Loucy (cell line): Measurements from ENCODE around the gene CRYBB2.

Source experiments
- H2AFZ ChIP-seq: fragments of 200-600 bp; sonication (generic); 2 replicates; pipeline ENCODE4 v1.6.0; 2016; ENCODE audit warnings: antibody characterized with exemption, mild to moderate bottlenecking, low read length, moderate library complexity
- H3F3A ChIP-seq: fragments of 200-600 bp; 2 replicates; pipeline ENCODE4 v1.6.0; 2016; ENCODE audit warnings: antibody characterized with exemption, low read depth, mild to moderate bottlenecking
- H3K27me3 ChIP-seq: fragments of 200-600 bp; sonication (generic); 2 replicates; pipeline ENCODE4 v1.6.1; 2014; ENCODE audit warnings: low read length, mild to moderate bottlenecking; ENCODE audit not compliant: insufficient read depth, poor library complexity, severe bottlenecking
- H3K36me3 ChIP-seq: fragments of 200-600 bp; sonication (generic); 2 replicates; pipeline ENCODE4 v1.6.1; 2016; ENCODE audit warnings: low read length; ENCODE audit not compliant: insufficient read depth
- H3K4me1 ChIP-seq: fragments of 200-600 bp; sonication (generic); 2 replicates; pipeline ENCODE4 v1.5.1; 2014; ENCODE audit warnings: low read length, mild to moderate bottlenecking; ENCODE audit not compliant: insufficient read depth, poor library complexity, severe bottlenecking
- H3K4me2 ChIP-seq: fragments of 200-600 bp; sonication (generic); 2 replicates; pipeline ENCODE4 v1.6.0; 2014; ENCODE audit warnings: antibody characterized with exemption, low read length, low read depth, mild to moderate bottlenecking; ENCODE audit not compliant: poor library complexity, severe bottlenecking
- H3K4me3 ChIP-seq: fragments of 200-600 bp; sonication (generic); 2 replicates; pipeline ENCODE4 v1.5.1; 2014; ENCODE audit warnings: low read length, mild to moderate bottlenecking, mixed read lengths; ENCODE audit not compliant: poor library complexity, severe bottlenecking
- H3K79me2 ChIP-seq: fragments of 200-600 bp; sonication (generic); 2 replicates; pipeline ENCODE4 v1.6.1; 2014; ENCODE audit warnings: low read length; ENCODE audit not compliant: insufficient read depth
- H3K9ac ChIP-seq: fragments of 200-600 bp; sonication (generic); 2 replicates; pipeline ENCODE4 v1.6.0; 2014; ENCODE audit warnings: mild to moderate bottlenecking, low read depth, low read length, moderate library complexity; ENCODE audit not compliant: poor library complexity, severe bottlenecking
- H3K9me2 ChIP-seq: fragments of 200-600 bp; sonication (generic); replicated peaks from 2 replicates; pipeline ENCODE4 v1.6.1; 2016; ENCODE audit warnings: low read depth, low read length, mixed read lengths
- H3K9me3 ChIP-seq: fragments of 200-600 bp; sonication (generic); 2 replicates; pipeline ENCODE4 v1.6.1; 2014; ENCODE audit warnings: mild to moderate bottlenecking, antibody characterized with exemption, low read length, low read depth; ENCODE audit not compliant: insufficient read depth
- H4K20me1 ChIP-seq: fragments of 200-600 bp; sonication (generic); 2 replicates; pipeline ENCODE4 v1.6.0; 2014; ENCODE audit warnings: antibody characterized with exemption, low read length, mild to moderate bottlenecking; ENCODE audit not compliant: insufficient read depth, poor library complexity, severe bottlenecking
- CTCF ChIP-seq: fragments of 200-600 bp; sonication (generic); conservative IDR thresholded peaks from 2 replicates; pipeline ENCODE4 v1.5.1; 2014; ENCODE audit warnings: mild to moderate bottlenecking, antibody characterized with exemption, low read length
- EZH2phosphoT487 ChIP-seq: fragments of 200-600 bp; IDR thresholded peaks from 2 replicates; pipeline ENCODE4 v1.6.1; 2018; ENCODE audit warnings: antibody characterized with exemption, mild to moderate bottlenecking, moderate library complexity, borderline replicate concordance

Gene CRYBB2

GRCh38 chr22:25206998-25207397, 12.4 kb upstream of the CRYBB2 start:
- H3K9ac ChIP-seq: no peak overlapping the region
- no peaks in the 10 kb centered on the region for H3K27me3 ChIP-seq
- no peak overlapping the region for H2AFZ ChIP-seq
- H3K9me2 ChIP-seq: no peaks in the 10 kb centered on the region
- no peaks in the 10 kb centered on the region for H3K9me3 ChIP-seq
- H3K4me3 ChIP-seq: no peak overlapping the region
- H3K4me1 ChIP-seq: no peaks in the 10 kb centered on the region
- H4K20me1 ChIP-seq: no peaks in the 10 kb centered on the region
- H3K4me2 ChIP-seq: no peak overlapping the region
- H3K79me2 ChIP-seq: no peaks in the 10 kb centered on the region
- no peak for TF ChIP-seq CTCF
- no peak for TF ChIP-seq EZH2phosphoT487
- H3F3A ChIP-seq: no peaks in the 10 kb centered on the region
- H3K36me3 ChIP-seq: no peaks in the 10 kb centered on the region

- H3K79me2 ChIP-seq: no peaks in the 10 kb centered on the region
- H3F3A ChIP-seq: no peaks in the 10 kb centered on the region
- no peak overlapping the region for H3K4me2 ChIP-seq
- no peaks in the 10 kb centered on the region for H3K9me3 ChIP-seq
- H3K9me2 ChIP-seq: no peaks in the 10 kb centered on the region
- no peaks in the 10 kb centered on the region for H3K4me1 ChIP-seq
- no peak overlapping the region for H3K9ac ChIP-seq
- H3K27me3 ChIP-seq: no peaks in the 10 kb centered on the region
- no peak overlapping the region for H2AFZ ChIP-seq
- H3K36me3 ChIP-seq: no peaks in the 10 kb centered on the region
- no peak overlapping the region for H3K4me3 ChIP-seq
- no peak for TF ChIP-seq EZH2phosphoT487
- TF ChIP-seq CTCF: no peak
- no peaks in the 10 kb centered on the region for H4K20me1 ChIP-seq
Measured at GRCh38 chr22:25207553-25208157, 11.8 kb upstream of the CRYBB2 start.

GRCh38 chr22:25208328-25208727, 11.1 kb upstream of the CRYBB2 start:
- no peaks in the 10 kb centered on the region for H3K27me3 ChIP-seq
- no peaks in the 10 kb centered on the region for H3F3A ChIP-seq
- TF ChIP-seq CTCF (no peak), EZH2phosphoT487 (no peak)
- H3K4me2 ChIP-seq: no peak overlapping the region
- no peak overlapping the region for H3K9ac ChIP-seq
- H3K9me2 ChIP-seq: no peaks in the 10 kb centered on the region
- no peaks in the 10 kb centered on the region for H3K36me3 ChIP-seq
- H3K4me1 ChIP-seq: no peaks in the 10 kb centered on the region
- H3K79me2 ChIP-seq: no peaks in the 10 kb centered on the region
- no peak overlapping the region for H3K4me3 ChIP-seq
- H4K20me1 ChIP-seq: no peaks in the 10 kb centered on the region
- H2AFZ ChIP-seq: no peak overlapping the region
- H3K9me3 ChIP-seq: no peaks in the 10 kb centered on the region
